SK-MEL-5 (cell line): Measurements from ENCODE around the gene OTOGL. TPM values are rescaled to one million over a fixed set of nuclear protein-coding genes. Genes with fewer than 3 reads are reported as not detected.

Experiments used
- DNase-seq: peaks from one replicate; pipeline ENCODE4 v3.0.0-alpha.2; 2016; ENCODE audit warnings: low read depth, low spot score
- in situ Hi-C: cut with HindIII; loops from 2 replicates; pipeline ENCODE4 v1.10.0; 2016; ENCODE audit warnings: low sequenced_read_pairs, high pct_unique_total_duplicates, low pct_unique_long_range_greater_than_20kb
- total RNA-seq: library from RNA; depleted of rRNA; stranded (reverse); fragments of >200 nt; shearing (Covaris generic); gene quantifications from 2 replicates; pipeline ENCODE4 v1.2.3, GENCODE V29; 2014

The OTOGL gene
- total RNA-seq, 1 experiment from 2014 or later: 3.1 TPM

DNA sequence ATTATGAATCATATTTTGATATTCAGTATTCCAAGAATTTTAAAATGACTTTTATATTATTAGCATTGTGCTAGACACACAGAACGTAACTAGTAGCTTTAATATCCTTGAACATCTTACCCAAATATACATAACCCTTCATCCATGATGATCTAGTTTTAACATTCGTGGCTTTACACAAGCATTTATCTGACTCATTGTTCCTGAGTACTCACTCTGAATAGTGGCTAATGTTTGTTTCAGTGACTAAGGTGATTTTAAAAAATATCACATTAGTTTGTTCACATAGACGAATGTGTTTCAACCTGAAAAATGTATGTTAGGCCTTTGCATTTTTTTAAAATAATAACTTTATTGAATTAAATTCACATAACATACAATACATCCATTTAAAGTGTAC, 264.7 kb downstream of the OTOGL start:
- no peak for DNase-seq
- in situ Hi-C loops: no loop called here

- DNase-seq: no peak
- in situ Hi-C loops: no loop called here
Observed at GRCh38 chr12:80373666-80374065, 274.3 kb downstream of the OTOGL start.

GRCh38 chr12:80374615-80375014, 275.3 kb downstream of the OTOGL start:
- in situ Hi-C loops: no loop called here

DNA sequence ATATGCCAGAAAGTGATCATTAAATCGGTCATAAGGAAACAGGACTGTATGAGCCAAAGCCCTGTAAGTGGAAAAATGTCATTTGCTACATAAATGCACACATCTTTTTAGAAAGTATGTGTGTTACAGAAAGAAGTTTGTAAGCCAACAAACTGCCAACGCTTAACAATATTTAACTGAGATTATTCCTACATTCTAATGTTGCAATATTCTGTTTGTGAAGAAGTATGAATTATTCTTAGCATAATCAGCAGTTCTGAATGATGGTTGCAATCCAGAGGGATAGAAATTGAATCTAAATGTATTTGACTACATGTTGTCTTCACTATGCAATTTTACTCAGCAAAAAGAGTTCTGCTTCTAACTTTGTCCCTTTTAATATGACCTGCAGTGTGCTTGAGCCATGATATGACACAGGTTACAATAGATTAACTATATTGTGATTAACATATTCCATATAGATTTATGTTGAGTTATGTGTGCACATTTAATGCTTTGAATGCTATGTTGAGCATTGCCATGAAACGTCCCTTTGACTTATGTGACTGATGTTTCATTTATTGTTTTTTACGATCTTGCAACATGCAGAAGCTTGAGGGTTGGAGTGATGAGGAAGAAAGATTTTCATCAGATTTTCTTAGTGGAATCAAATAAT, 277.9 kb downstream of the OTOGL start:
- DNase-seq: no peak
- in situ Hi-C loops: no loop called here

More at GRCh38 chr12:80374615-80375014, 275.3 kb downstream of the OTOGL start:
- no peak for DNase-seq

GRCh38 chr12:80381121-80381520, 281.8 kb downstream of the OTOGL start:
- DNase-seq: no peak
- in situ Hi-C loops: no loop called here

DNA sequence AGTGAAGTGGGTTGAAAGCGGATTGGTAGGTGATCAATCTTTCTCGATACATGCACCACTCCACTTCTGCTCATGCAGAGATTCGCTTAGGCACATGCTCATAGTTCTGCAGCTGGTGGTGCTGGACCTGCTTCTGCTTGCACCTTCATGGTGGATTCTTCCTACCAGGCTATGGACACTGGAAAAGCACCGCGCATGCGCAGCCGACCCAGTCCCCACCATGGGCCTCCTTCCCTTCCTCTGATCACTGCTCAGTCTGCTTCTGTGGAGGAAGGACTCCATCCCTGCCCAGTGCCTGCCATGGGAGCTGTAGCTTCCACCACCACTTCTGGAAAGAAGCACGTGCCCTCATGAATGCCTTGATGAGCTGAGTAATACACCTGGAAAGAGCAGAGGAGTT, 282.9 kb downstream of the OTOGL start:
- in situ Hi-C loops: no loop called here
- no peak for DNase-seq

GRCh38 chr12:80400571-80400991, 301.2 kb downstream of the OTOGL start:
- in situ Hi-C loops: no loop called here
- no peak for DNase-seq

GRCh38 chr12:80401191-80401590, 301.9 kb downstream of the OTOGL start:
- no peak for DNase-seq
- in situ Hi-C loops: no loop called here

DNA sequence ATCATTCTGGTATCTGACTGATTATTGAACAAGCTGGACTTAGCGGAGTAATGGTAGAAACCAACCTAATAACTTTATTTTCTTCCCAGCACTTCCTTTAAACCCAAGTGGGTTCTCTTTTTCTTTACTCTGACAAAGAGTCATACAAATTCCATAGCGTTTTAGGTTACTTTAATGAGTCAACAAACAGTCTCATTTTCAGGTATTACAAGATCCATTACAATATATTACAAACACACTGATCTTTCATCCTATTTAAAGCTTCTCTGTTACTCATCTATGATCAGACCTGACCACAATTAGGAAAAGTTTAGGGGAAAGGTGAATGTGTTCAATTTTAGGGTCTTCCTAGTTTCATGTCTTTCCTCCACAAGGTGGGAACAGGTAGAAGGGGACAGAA, 305.3 kb downstream of the OTOGL start:
- no peak for DNase-seq
- in situ Hi-C loops: no loop called here

- DNase-seq: no peak
- in situ Hi-C loops: no loop called here
Observed at GRCh38 chr12:80406253-80406652, 306.9 kb downstream of the OTOGL start.

GRCh38 chr12:80411787-80412186, 312.4 kb downstream of the OTOGL start:
- no peak for DNase-seq
- in situ Hi-C loops: no loop called here

DNA sequence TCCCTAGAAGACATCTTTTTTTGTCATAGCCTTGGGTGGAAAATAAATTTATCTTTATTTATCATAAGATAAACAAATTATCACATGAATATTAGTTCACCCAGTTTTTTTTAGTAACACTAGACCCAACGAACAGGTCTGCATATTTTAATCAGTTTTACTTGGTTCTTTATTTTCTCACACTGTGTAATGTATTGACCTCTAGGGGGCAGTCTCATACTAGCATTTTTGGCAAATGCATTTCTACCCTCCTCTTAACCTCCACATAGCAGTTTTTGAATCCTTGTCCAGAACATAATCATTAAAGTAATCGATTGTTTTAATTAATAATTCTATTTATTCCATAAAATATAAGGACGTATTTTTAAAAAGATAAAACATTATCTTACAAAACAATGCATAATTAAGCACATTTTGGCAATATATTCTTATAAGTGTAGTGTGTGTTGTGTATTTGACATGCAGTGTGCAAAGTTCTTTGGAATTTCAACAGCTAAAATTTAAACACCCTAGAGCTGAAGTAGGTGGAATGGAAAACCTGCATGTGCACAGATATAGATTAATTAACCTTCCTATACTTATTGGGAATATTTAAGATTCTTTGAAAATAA, 313.1 kb downstream of the OTOGL start:
- DNase-seq: peak; percentile 67
- in situ Hi-C loops: no loop called here

DNA sequence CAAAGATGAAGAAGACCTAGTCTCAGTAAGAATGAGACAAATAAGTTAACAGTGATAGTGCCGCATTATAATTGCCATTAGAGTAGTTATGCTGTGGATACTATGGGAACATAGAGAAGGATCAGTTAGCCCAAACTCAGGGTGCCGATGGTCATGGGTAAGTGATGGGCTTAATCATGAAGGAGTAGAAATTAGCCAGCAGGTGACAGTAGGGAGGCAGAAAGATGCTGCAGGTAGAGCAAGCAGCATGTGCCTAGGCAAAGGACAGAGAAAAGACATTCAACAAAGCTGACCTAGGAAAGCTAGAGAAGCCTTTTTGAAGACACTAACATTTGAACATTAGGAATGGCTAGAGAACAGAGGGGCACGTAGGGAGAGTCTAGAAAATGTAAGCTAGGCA, 314.1 kb downstream of the OTOGL start:
- no peak for DNase-seq
- in situ Hi-C loops: no loop called here

GRCh38 chr12:80415466-80415865, 316.1 kb downstream of the OTOGL start:
- no peak for DNase-seq
- in situ Hi-C loops: no loop called here

- in situ Hi-C loops: no loop called here
- no peak for DNase-seq
Observed at GRCh38 chr12:80419644-80420043, 320.3 kb downstream of the OTOGL start.

- no peak for DNase-seq
- in situ Hi-C loops: no loop called here
Observed at GRCh38 chr12:80420075-80420474, 320.7 kb downstream of the OTOGL start.

DNA sequence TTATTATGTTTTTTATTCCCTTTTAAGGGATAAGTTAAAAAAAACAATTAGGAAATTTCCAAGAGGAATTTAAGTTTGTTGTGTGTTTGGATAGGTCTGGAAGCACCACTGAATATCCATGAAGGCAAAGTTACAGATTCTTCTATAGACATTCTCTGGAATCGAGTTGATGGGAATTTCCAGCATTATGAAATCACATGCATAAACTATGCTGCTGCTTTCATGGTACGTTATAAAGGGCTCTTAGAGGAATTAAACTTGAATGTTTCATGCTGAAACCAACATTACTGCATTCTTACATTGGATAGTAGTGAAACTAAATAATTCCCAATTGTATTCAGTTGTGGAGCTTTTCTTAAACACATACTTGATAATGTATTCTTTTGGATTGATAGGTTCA, 323.2 kb downstream of the OTOGL start:
- in situ Hi-C loops: no loop called here
- no peak for DNase-seq
